ENCODE data around the gene PIK3R1.

PIK3R1 gene

GRCh38 chr5:68331192-68332079, 115.9 kb downstream of the PIK3R1 start:
- Histone ChIP-seq H3K79me1 (ENCODE audit: low read length) (no peaks in the 10 kb centered on the region), H3K18ac (ENCODE audit: low read length) (no peak overlapping the region), H2BK5ac (ENCODE audit: low read length) (no peak overlapping the region), H3K4me2 (ENCODE audit: low read length) (no peak overlapping the region), H2BK15ac (replicated peaks; ENCODE audit: low read depth) (no peak overlapping the region), H3K27ac (ENCODE audit: low read depth, low read length) (no peak overlapping the region), H3K36me3 (ENCODE audit: control insufficient read depth, insufficient read depth, low read length) (no peaks in the 10 kb centered on the region), H3K4ac (ENCODE audit: low read depth, low read length) (no peak overlapping the region), H2AK5ac (ENCODE audit: low read length) (no peak overlapping the region), H3K56ac (ENCODE audit: low read length) (no peak overlapping the region), H3K4me3 (ENCODE audit: low read length) (no peak overlapping the region), H3K9ac (ENCODE audit: low read length) (no peak overlapping the region), H4K8ac (ENCODE audit: low read depth, low read length) (no peak overlapping the region), H3K23ac (ENCODE audit: low read length) (no peak overlapping the region), H3K79me2 (ENCODE audit: control insufficient read depth, insufficient read depth, low read length) (no peaks in the 10 kb centered on the region), H4K5ac (ENCODE audit: low read length) (no peak overlapping the region), H3K4me1 (ENCODE audit: control insufficient read depth, low read depth, low read length) (no peaks in the 10 kb centered on the region), H2BK120ac (ENCODE audit: low read depth, low read length) (no peak overlapping the region), H3K27me3 (ENCODE audit: insufficient read depth, low read length, poor library complexity) (no peaks in the 10 kb centered on the region)
- 100% methylated on average over 1 of the region's 4 CpGs for WGBS (ENCODE audit: extremely low coverage, insufficient coverage, low lambda C conversion rate)
- DNase-seq: no peak

- H3K9ac ChIP-seq (ENCODE audit: low read length): no peak overlapping the region
- no peak overlapping the region for H3K23ac ChIP-seq (ENCODE audit: low read length)
- H3K27me3 ChIP-seq (ENCODE audit: insufficient read depth, low read length, poor library complexity): no peaks in the 10 kb centered on the region
- H3K4ac ChIP-seq (ENCODE audit: low read depth, low read length): no peak overlapping the region
- H3K36me3 ChIP-seq (ENCODE audit: control insufficient read depth, insufficient read depth, low read length): no peaks in the 10 kb centered on the region
- no peak overlapping the region for H4K5ac ChIP-seq (ENCODE audit: low read length)
- no peak overlapping the region for H3K56ac ChIP-seq (ENCODE audit: low read length)
- H3K4me2 ChIP-seq (ENCODE audit: low read length): no peak overlapping the region
- DNase-seq: no peak
- no peak overlapping the region for H3K27ac ChIP-seq (ENCODE audit: low read depth, low read length)
- H4K8ac ChIP-seq (ENCODE audit: low read depth, low read length): no peak overlapping the region
- no peak overlapping the region for H2AK5ac ChIP-seq (ENCODE audit: low read length)
- H2BK5ac ChIP-seq (ENCODE audit: low read length): no peak overlapping the region
- no peaks in the 10 kb centered on the region for H3K79me1 ChIP-seq (ENCODE audit: low read length)
- H3K18ac ChIP-seq (ENCODE audit: low read length): no peak overlapping the region
- no peak overlapping the region for H3K4me3 ChIP-seq (ENCODE audit: low read length)
- no peak overlapping the region for H2BK120ac ChIP-seq (ENCODE audit: low read depth, low read length)
- H3K4me1 ChIP-seq (ENCODE audit: control insufficient read depth, low read depth, low read length): no peaks in the 10 kb centered on the region
- H2BK15ac ChIP-seq (replicated peaks; ENCODE audit: low read depth): no peak overlapping the region
- WGBS (ENCODE audit: extremely low coverage, insufficient coverage, low lambda C conversion rate): no CpG with 5 or more reads among the region's 3 CpGs
- no peaks in the 10 kb centered on the region for H3K79me2 ChIP-seq (ENCODE audit: control insufficient read depth, insufficient read depth, low read length)
Observed at GRCh38 chr5:68332080-68332451, 116.5 kb downstream of the PIK3R1 start.

GRCh38 chr5:68332556-68332955, 117.0 kb downstream of the PIK3R1 start:
- H3K4me1 ChIP-seq (ENCODE audit: control insufficient read depth, low read depth, low read length): no peaks in the 10 kb centered on the region
- no peak for DNase-seq
- H4K8ac ChIP-seq (ENCODE audit: low read depth, low read length): no peak overlapping the region
- H3K4me3 ChIP-seq (ENCODE audit: low read length): no peak overlapping the region
- no peaks in the 10 kb centered on the region for H3K79me2 ChIP-seq (ENCODE audit: control insufficient read depth, insufficient read depth, low read length)
- H3K56ac ChIP-seq (ENCODE audit: low read length): no peak overlapping the region
- H2BK5ac ChIP-seq (ENCODE audit: low read length): no peak overlapping the region
- no peak overlapping the region for H2BK15ac ChIP-seq (replicated peaks; ENCODE audit: low read depth)
- WGBS (ENCODE audit: extremely low coverage, insufficient coverage, low lambda C conversion rate): no CpG with 5 or more reads among the region's 1 CpG
- H3K9ac ChIP-seq (ENCODE audit: low read length): no peak overlapping the region
- H3K4me2 ChIP-seq (ENCODE audit: low read length): no peak overlapping the region
- H2AK5ac ChIP-seq (ENCODE audit: low read length): no peak overlapping the region
- H3K79me1 ChIP-seq (ENCODE audit: low read length): no peaks in the 10 kb centered on the region
- no peak overlapping the region for H2BK120ac ChIP-seq (ENCODE audit: low read depth, low read length)
- no peaks in the 10 kb centered on the region for H3K27me3 ChIP-seq (ENCODE audit: insufficient read depth, low read length, poor library complexity)
- no peaks in the 10 kb centered on the region for H3K36me3 ChIP-seq (ENCODE audit: control insufficient read depth, insufficient read depth, low read length)
- no peak overlapping the region for H4K5ac ChIP-seq (ENCODE audit: low read length)
- no peak overlapping the region for H3K18ac ChIP-seq (ENCODE audit: low read length)
- H3K27ac ChIP-seq (ENCODE audit: low read depth, low read length): no peak overlapping the region
- H3K4ac ChIP-seq (ENCODE audit: low read depth, low read length): no peak overlapping the region
- no peak overlapping the region for H3K23ac ChIP-seq (ENCODE audit: low read length)

GRCh38 chr5:68333649-68334552, 118.3 kb downstream of the PIK3R1 start:
- no peaks in the 10 kb centered on the region for H3K79me1 ChIP-seq (ENCODE audit: low read length)
- WGBS (ENCODE audit: extremely low coverage, insufficient coverage, low lambda C conversion rate): no CpG with 5 or more reads among the region's 2 CpGs
- no peak overlapping the region for H2BK15ac ChIP-seq (replicated peaks; ENCODE audit: low read depth)
- H3K4me3 ChIP-seq (ENCODE audit: low read length): no peak overlapping the region
- H3K4me2 ChIP-seq (ENCODE audit: low read length): no peak overlapping the region
- no peak overlapping the region for H3K56ac ChIP-seq (ENCODE audit: low read length)
- H3K4me1 ChIP-seq (ENCODE audit: control insufficient read depth, low read depth, low read length): no peaks in the 10 kb centered on the region
- no peak overlapping the region for H2AK5ac ChIP-seq (ENCODE audit: low read length)
- no peak overlapping the region for H4K8ac ChIP-seq (ENCODE audit: low read depth, low read length)
- H3K9ac ChIP-seq (ENCODE audit: low read length): no peak overlapping the region
- H3K36me3 ChIP-seq (ENCODE audit: control insufficient read depth, insufficient read depth, low read length): no peaks in the 10 kb centered on the region
- H3K18ac ChIP-seq (ENCODE audit: low read length): no peak overlapping the region
- no peak overlapping the region for H3K4ac ChIP-seq (ENCODE audit: low read depth, low read length)
- H3K27me3 ChIP-seq (ENCODE audit: insufficient read depth, low read length, poor library complexity): no peaks in the 10 kb centered on the region
- DNase-seq: no peak
- H3K23ac ChIP-seq (ENCODE audit: low read length): no peak overlapping the region
- H3K79me2 ChIP-seq (ENCODE audit: control insufficient read depth, insufficient read depth, low read length): no peaks in the 10 kb centered on the region
- H3K27ac ChIP-seq (ENCODE audit: low read depth, low read length): no peak overlapping the region
- no peak overlapping the region for H2BK120ac ChIP-seq (ENCODE audit: low read depth, low read length)
- no peak overlapping the region for H4K5ac ChIP-seq (ENCODE audit: low read length)
- H2BK5ac ChIP-seq (ENCODE audit: low read length): no peak overlapping the region

- Histone ChIP-seq H3K56ac (ENCODE audit: low read length) (no peak overlapping the region), H2BK15ac (replicated peaks; ENCODE audit: low read depth) (no peak overlapping the region), H3K9ac (ENCODE audit: low read length) (no peak overlapping the region), H3K4me3 (ENCODE audit: low read length) (no peak overlapping the region), H3K36me3 (ENCODE audit: control insufficient read depth, insufficient read depth, low read length) (no peaks in the 10 kb centered on the region), H3K79me2 (ENCODE audit: control insufficient read depth, insufficient read depth, low read length) (no peaks in the 10 kb centered on the region), H4K8ac (ENCODE audit: low read depth, low read length) (no peak overlapping the region), H3K18ac (ENCODE audit: low read length) (no peak overlapping the region), H4K5ac (ENCODE audit: low read length) (no peak overlapping the region), H3K4ac (ENCODE audit: low read depth, low read length) (no peak overlapping the region), H2BK5ac (ENCODE audit: low read length) (no peak overlapping the region), H3K79me1 (ENCODE audit: low read length) (no peaks in the 10 kb centered on the region), H3K23ac (ENCODE audit: low read length) (no peak overlapping the region), H3K4me1 (ENCODE audit: control insufficient read depth, low read depth, low read length) (no peaks in the 10 kb centered on the region), H3K27me3 (ENCODE audit: insufficient read depth, low read length, poor library complexity) (no peaks in the 10 kb centered on the region), H2BK120ac (ENCODE audit: low read depth, low read length) (no peak overlapping the region), H2AK5ac (ENCODE audit: low read length) (no peak overlapping the region), H3K27ac (ENCODE audit: low read depth, low read length) (no peak overlapping the region), H3K4me2 (ENCODE audit: low read length) (no peak overlapping the region)
- WGBS (ENCODE audit: extremely low coverage, insufficient coverage, low lambda C conversion rate): no CpG with 5 or more reads among the region's 2 CpGs
- DNase-seq: no peak
Observed at GRCh38 chr5:68334553-68334886, 119.0 kb downstream of the PIK3R1 start.
